HUES48 (cell line): ENCODE results near the gene SPRN.
"Not testable (repeated sequence)": the region's sequence is repeated elsewhere in the genome, so short reads cannot be mapped to it uniquely, and the experiment has no call there.

Experiments used
- H3K27ac ChIP-seq: one replicate; pipeline ENCODE4 v1.7.0; 2013; ENCODE audit warnings: low read depth, low read length, inconsistent platforms
- H3K27me3 ChIP-seq: 2 replicates; pipeline ENCODE4 v1.6.1; 2013; ENCODE audit warnings: mild to moderate bottlenecking, low read length; ENCODE audit not compliant: control insufficient read depth, insufficient read depth
- H3K36me3 ChIP-seq: 2 replicates; pipeline ENCODE4 v1.6.1; 2013; ENCODE audit warnings: low read length; ENCODE audit not compliant: control insufficient read depth, insufficient read depth
- H3K4me1 ChIP-seq: 2 replicates; pipeline ENCODE4 v1.6.1; 2013; ENCODE audit warnings: mild to moderate bottlenecking, low read length; ENCODE audit not compliant: control insufficient read depth, insufficient read depth
- H3K4me3 ChIP-seq: 2 replicates; pipeline ENCODE4 v1.5.1; 2013; ENCODE audit warnings: mild to moderate bottlenecking, low read depth, low read length
- H3K9ac ChIP-seq: 2 replicates; pipeline ENCODE4 v1.6.1; 2013; ENCODE audit warnings: mild to moderate bottlenecking, low read depth, low read length, moderate library complexity
- H3K9me3 ChIP-seq: 2 replicates; pipeline ENCODE4 v1.6.1; 2013; ENCODE audit warnings: low read length; ENCODE audit not compliant: control insufficient read depth, insufficient read depth

The SPRN gene

GRCh38 chr10:133418289-133418993 lies 6.0 kb downstream of the SPRN start:
- Histone ChIP-seq H3K4me3 (no peak overlapping the region), H3K4me1 (no peaks in the 10 kb centered on the region), H3K27me3 (peaks cover 6% of the 10 kb centered on the region; the same call in 1 of the 2 replicates), H3K27ac (no peak overlapping the region), H3K36me3 (peaks cover 32% of the 10 kb centered on the region), H3K9ac (no peak overlapping the region), H3K9me3 (peaks cover 6% of the 10 kb centered on the region; the same call in 1 of the 2 replicates)

DNA sequence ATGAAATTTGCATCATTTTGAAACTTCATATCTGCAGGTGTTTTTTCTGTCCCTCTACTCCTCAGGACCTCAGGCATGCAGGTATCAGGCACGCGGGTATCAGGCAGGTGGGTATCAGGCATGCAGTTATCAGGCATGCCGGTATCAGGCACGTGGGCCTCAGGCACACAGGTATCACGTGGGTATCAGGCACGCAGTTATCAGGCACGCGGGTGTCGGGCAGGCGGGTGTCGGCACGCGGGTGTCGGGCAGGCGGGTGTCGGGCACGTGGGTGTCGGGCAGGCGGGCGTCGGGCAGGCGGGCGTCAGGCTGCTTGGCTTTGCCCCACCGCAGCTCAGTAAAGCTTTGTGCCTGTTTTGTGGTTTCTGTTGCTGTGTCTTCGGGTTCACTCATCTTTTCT lies 8.7 kb downstream of the SPRN start:
- Histone ChIP-seq H3K9me3 (peaks cover 28% of the 10 kb centered on the region), H3K36me3 (peaks cover 56% of the 10 kb centered on the region), H3K9ac (no peak overlapping the region), H3K27me3 (no peaks in the 10 kb centered on the region), H3K27ac (no peak overlapping the region), H3K4me3 (no peak overlapping the region), H3K4me1 (no peaks in the 10 kb centered on the region)

- H3K27me3 ChIP-seq, H3K27ac ChIP-seq, H3K4me1 ChIP-seq, H3K4me3 ChIP-seq, H3K9ac ChIP-seq: not testable (repeated sequence)
- Histone ChIP-seq H3K36me3 (peaks cover 56% of the 10 kb centered on the region), H3K9me3 (peaks cover 31% of the 10 kb centered on the region)
Measured at GRCh38 chr10:133414401-133414800, 10.0 kb downstream of the SPRN start.

GRCh38 chr10:133412381-133412711 lies 12.1 kb downstream of the SPRN start:
- H3K4me1 ChIP-seq, result no peaks in the 10 kb centered on the region
- peaks cover 31% of the 10 kb centered on the region for H3K9me3 ChIP-seq
- H3K27ac ChIP-seq, result no peak overlapping the region
- H3K9ac ChIP-seq, result no peak overlapping the region
- no peak overlapping the region for H3K4me3 ChIP-seq
- no peaks in the 10 kb centered on the region for H3K27me3 ChIP-seq
- H3K36me3 ChIP-seq, result peaks cover 64% of the 10 kb centered on the region

GRCh38 chr10:133411523-133412380 lies 12.7 kb downstream of the SPRN start:
- no peak overlapping the region for H3K9ac ChIP-seq
- peaks cover 31% of the 10 kb centered on the region for H3K9me3 ChIP-seq
- H3K4me3 ChIP-seq, result no peak overlapping the region
- no peaks in the 10 kb centered on the region for H3K4me1 ChIP-seq
- H3K27me3 ChIP-seq, result no peaks in the 10 kb centered on the region
- no peak overlapping the region for H3K27ac ChIP-seq
- peaks cover 69% of the 10 kb centered on the region for H3K36me3 ChIP-seq

DNA sequence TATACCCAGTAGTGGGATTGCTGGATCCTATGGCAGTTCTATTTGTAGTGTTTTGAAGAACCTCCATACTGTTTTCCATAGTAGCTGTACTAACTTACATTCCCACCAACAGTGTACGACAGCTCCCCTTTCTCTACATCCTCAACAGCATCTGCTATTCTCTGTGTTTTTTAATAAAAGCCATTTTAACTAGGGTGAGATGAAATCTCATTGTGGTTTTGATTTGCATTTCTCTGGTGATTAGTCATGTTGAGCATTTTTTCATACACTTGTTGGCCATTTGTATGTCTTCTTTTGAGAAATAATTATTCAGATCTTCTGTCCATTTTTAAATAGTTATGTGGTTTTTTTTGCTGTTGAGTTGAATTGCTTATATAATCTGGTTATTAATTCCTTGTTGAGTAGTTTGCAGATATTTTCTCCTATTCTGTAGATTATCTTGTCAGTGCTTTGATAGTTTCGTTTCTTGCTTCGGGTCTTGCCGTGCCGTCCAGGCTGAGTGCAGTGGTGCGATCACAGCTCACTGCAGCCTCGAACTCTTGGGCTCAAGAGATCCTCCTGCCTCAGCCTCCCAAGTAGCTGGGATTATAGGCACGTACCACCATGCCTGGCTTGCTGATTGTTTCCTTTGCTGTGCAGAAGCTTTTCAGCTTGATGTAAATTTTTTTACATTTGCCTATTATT lies 18.4 kb downstream of the SPRN start:
- Histone ChIP-seq H3K9me3 (peaks cover 6% of the 10 kb centered on the region), H3K27me3 (no peaks in the 10 kb centered on the region), H3K36me3 (peaks cover 90% of the 10 kb centered on the region), H3K4me1 (no peaks in the 10 kb centered on the region), H3K27ac (no peak overlapping the region), H3K4me3 (no peak overlapping the region), H3K9ac (no peak overlapping the region)

DNA sequence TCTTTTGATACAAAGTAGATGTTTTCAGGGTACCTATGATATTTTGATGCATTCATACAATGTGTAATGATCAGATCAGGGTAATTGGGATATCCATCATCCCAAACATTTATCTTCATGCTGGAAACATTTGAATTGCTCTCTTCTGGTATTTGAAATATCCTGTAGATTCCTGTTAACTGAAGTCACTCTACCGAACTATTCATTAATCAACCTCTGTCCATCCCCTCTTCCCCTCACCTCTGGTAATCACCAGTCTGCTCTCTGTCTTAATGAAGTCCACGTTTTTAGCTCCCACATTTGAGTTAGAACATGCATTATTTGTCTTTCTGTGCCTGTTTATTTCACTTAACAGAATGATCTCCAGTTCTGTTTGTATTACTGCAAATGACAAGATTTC lies 19.2 kb downstream of the SPRN start:
- Histone ChIP-seq H3K27me3 (no peaks in the 10 kb centered on the region), H3K36me3 (peaks cover 90% of the 10 kb centered on the region), H3K4me3 (no peak overlapping the region), H3K9ac (no peak overlapping the region), H3K27ac (no peak overlapping the region), H3K4me1 (no peaks in the 10 kb centered on the region), H3K9me3 (no peaks in the 10 kb centered on the region)

- H3K4me1 ChIP-seq, result no peaks in the 10 kb centered on the region
- H3K4me3 ChIP-seq, result no peak overlapping the region
- H3K9me3 ChIP-seq, result no peaks in the 10 kb centered on the region
- H3K36me3 ChIP-seq, result peaks cover 91% of the 10 kb centered on the region
- no peak overlapping the region for H3K27ac ChIP-seq
- no peak overlapping the region for H3K9ac ChIP-seq
- no peaks in the 10 kb centered on the region for H3K27me3 ChIP-seq
Measured at GRCh38 chr10:133403784-133404183, 20.6 kb downstream of the SPRN start.

DNA sequence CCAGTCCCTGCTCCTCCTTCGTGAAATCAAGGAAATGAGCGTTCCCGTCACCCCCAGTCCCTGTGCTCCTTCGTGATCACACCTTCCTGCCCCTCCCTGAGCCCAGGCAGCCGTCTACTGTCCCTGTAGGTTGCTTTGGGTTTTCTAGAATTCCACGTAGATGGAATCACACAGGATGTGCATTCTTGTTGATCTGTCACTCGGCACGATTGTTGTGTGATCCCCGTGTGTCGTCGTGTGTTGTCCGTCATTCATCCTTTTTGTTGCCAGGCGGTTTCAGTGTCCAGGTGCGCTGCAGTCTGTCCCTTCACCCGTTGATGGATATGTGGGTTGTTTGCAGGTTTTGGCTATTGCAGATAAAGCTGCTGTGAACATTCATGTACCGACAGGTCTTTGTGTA lies 21.1 kb downstream of the SPRN start:
- Histone ChIP-seq H3K36me3 (peaks cover 91% of the 10 kb centered on the region), H3K9me3 (no peaks in the 10 kb centered on the region), H3K4me3 (no peak overlapping the region), H3K27ac (no peak overlapping the region), H3K4me1 (no peaks in the 10 kb centered on the region), H3K9ac (no peak overlapping the region), H3K27me3 (no peaks in the 10 kb centered on the region)

DNA sequence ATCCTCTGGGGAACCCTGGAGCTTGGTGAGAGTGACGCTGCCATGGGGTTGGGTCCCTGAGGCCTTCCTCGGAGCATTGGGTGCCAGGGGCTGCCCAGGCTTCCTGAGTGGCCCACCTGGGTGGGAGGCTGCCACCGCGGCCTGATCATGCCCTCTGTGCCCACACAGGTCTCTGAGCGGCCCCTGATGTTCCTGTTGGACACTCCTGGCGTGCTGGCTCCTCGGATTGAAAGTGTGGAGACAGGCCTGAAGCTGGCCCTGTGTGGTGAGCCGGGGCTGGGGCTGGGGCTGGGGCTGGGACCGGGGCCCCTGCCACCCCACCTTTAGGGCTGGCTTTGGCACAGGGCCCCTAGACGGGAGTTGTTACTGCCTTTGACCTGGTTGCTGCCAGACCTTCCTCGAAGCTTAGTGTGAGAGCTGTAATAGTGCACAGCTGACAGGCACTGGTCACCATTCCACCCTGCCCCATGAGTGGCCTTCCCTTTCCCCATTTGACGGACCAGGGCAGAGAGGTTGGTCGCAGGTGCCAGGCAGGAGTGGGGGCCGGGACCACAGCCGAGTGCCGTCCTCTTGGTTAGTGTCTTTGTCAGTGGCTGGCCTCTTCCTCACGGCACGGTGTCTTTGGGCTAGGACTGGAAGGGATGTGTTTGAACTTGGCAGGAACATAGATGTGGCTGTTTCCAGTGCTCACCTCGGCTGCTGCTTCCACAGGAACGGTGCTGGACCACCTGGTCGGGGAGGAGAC lies 22.3 kb downstream of the SPRN start:
- Histone ChIP-seq H3K27me3 (no peaks in the 10 kb centered on the region), H3K4me1 (no peaks in the 10 kb centered on the region), H3K27ac (no peak overlapping the region), H3K36me3 (peaks cover 90% of the 10 kb centered on the region), H3K9ac (no peak overlapping the region), H3K4me3 (no peak overlapping the region), H3K9me3 (no peaks in the 10 kb centered on the region)
